Ishikawa (cell line): ENCODE measurements around the gene TICAM2.

Experiments used
- CEBPB ChIP-seq: IDR thresholded peaks from 2 replicates; pipeline ENCODE4 v1.6.1; 2012
- CREB1 ChIP-seq: IDR thresholded peaks from 2 replicates; pipeline ENCODE4 v1.6.1; 2012; ENCODE audit warnings: low read depth
- EGR1 ChIP-seq: IDR thresholded peaks from 2 replicates; pipeline ENCODE4 v1.6.1; 2012
- EP300 ChIP-seq: IDR thresholded peaks from 2 replicates; pipeline ENCODE4 v1.6.1; 2012; ENCODE audit warnings: borderline replicate concordance
- FOXM1 ChIP-seq: IDR thresholded peaks from 2 replicates; pipeline ENCODE4 v1.6.1; 2012; ENCODE audit warnings: low read depth, borderline replicate concordance
- MAX ChIP-seq: IDR thresholded peaks from 2 replicates; pipeline ENCODE4 v1.6.1; 2012
- NFIC ChIP-seq: IDR thresholded peaks from 2 replicates; pipeline ENCODE4 v1.6.1; 2012
- RAD21 ChIP-seq: IDR thresholded peaks from 2 replicates; pipeline ENCODE4 v1.6.1; 2012; ENCODE audit warnings: low read depth
- REST ChIP-seq: IDR thresholded peaks from 2 replicates; pipeline ENCODE4 v1.6.1; 2012; ENCODE audit warnings: low read depth, mild to moderate bottlenecking
- TAF1 ChIP-seq: IDR thresholded peaks from 2 replicates; pipeline ENCODE4 v1.6.1; 2012; ENCODE audit warnings: low read depth, mild to moderate bottlenecking
- TCF12 ChIP-seq: IDR thresholded peaks from 2 replicates; pipeline ENCODE4 v1.6.1; 2012; ENCODE audit warnings: low read depth
- TEAD4 ChIP-seq: IDR thresholded peaks from 2 replicates; pipeline ENCODE4 v1.6.1; 2012
- USF1 ChIP-seq: IDR thresholded peaks from 2 replicates; pipeline ENCODE4 v1.6.1; 2012
- YY1 ChIP-seq: IDR thresholded peaks from 2 replicates; pipeline ENCODE4 v1.6.1; 2012; ENCODE audit warnings: low read depth
- ZBTB7A ChIP-seq: IDR thresholded peaks from 2 replicates; pipeline ENCODE4 v1.6.1; 2012; ENCODE audit warnings: low read depth

TICAM2 gene

GRCh38 chr5:115531787-115532367 lies 70.4 kb downstream of the TICAM2 start:
- TF ChIP-seq TCF12 (no peak), FOXM1 (no peak), USF1 (no peak), RAD21 (no peak), MAX (no peak), CEBPB (no peak), REST (no peak), NFIC (no peak), EGR1 (no peak), EP300 (no peak), CREB1 (no peak)

GRCh38 chr5:115531380-115531779 lies 70.9 kb downstream of the TICAM2 start:
- no peak for TF ChIP-seq MAX
- no peak for TF ChIP-seq NFIC
- no peak for TF ChIP-seq USF1
- TF ChIP-seq CEBPB = no peak
- no peak for TF ChIP-seq CREB1
- no peak for TF ChIP-seq TEAD4
- no peak for TF ChIP-seq FOXM1
- TF ChIP-seq EP300 = no peak
- TF ChIP-seq YY1 = no peak
- no peak for TF ChIP-seq TCF12
- TF ChIP-seq ZBTB7A = no peak
- no peak for TF ChIP-seq TAF1
- no peak for TF ChIP-seq EGR1
- TF ChIP-seq RAD21 = no peak
- TF ChIP-seq REST = no peak

GRCh38 chr5:115530426-115530825 lies 71.9 kb downstream of the TICAM2 start:
- TF ChIP-seq FOXM1 = no peak
- TF ChIP-seq CREB1 = no peak
- TF ChIP-seq ZBTB7A = no peak
- TF ChIP-seq CEBPB = no peak
- no peak for TF ChIP-seq REST
